AG09309 (cell line): ENCODE measurements around the gene TBPL1.

Experiments used
- DNase-seq: peaks from one replicate; pipeline ENCODE4 v3.0.0-alpha.2; 2010; ENCODE audit warnings: low read depth
- H3K4me3 ChIP-seq: 2 replicates; pipeline ENCODE4 v1.5.1; 2011; ENCODE audit warnings: mild to moderate bottlenecking, low read depth, low read length, moderate library complexity; ENCODE audit not compliant: control insufficient read depth
- CTCF ChIP-seq: IDR thresholded peaks from 2 replicates; pipeline ENCODE4 v1.5.1; 2011; ENCODE audit warnings: mild to moderate bottlenecking, low read depth, low read length, inconsistent platforms; ENCODE audit not compliant: insufficient read depth, control insufficient read depth; ENCODE audit errors: missing control alignments

Gene TBPL1

GRCh38 chr6:133992992-133993680, 40.1 kb downstream of the TBPL1 start:
- no peak for TF ChIP-seq CTCF
- H3K4me3 ChIP-seq, result no peak overlapping the region
- no peak for DNase-seq

- TF ChIP-seq CTCF, result no peak
- DNase-seq, result no peak
- no peak overlapping the region for H3K4me3 ChIP-seq
Measured at GRCh38 chr6:133995296-133995695, 42.3 kb downstream of the TBPL1 start.

GRCh38 chr6:133995758-133996157, 42.7 kb downstream of the TBPL1 start:
- no peak for DNase-seq
- TF ChIP-seq CTCF, result no peak
- no peak overlapping the region for H3K4me3 ChIP-seq

GRCh38 chr6:133997267-133997666, 44.2 kb downstream of the TBPL1 start:
- no peak for TF ChIP-seq CTCF
- H3K4me3 ChIP-seq, result no peak overlapping the region

GRCh38 chr6:133999305-133999704, 46.3 kb downstream of the TBPL1 start:
- no peak overlapping the region for H3K4me3 ChIP-seq
- TF ChIP-seq CTCF, result no peak
- DNase-seq, result no peak

More at GRCh38 chr6:133997267-133997666, 44.2 kb downstream of the TBPL1 start:
- no peak for DNase-seq

GRCh38 chr6:134000443-134000842, 47.4 kb downstream of the TBPL1 start:
- H3K4me3 ChIP-seq, result no peak overlapping the region
- no peak for DNase-seq
- TF ChIP-seq CTCF, result no peak
